Bronchial epithelial cell (primary cell): Measurements from ENCODE around the gene DPYSL4. TPM values are rescaled to one million over a fixed set of nuclear protein-coding genes. Genes with fewer than 3 reads are reported as not detected.

ENCODE experiments used
- DNase-seq: peaks from one replicate; pipeline ENCODE4 v3.0.0-alpha.2; 2010; ENCODE audit warnings: low read depth
- FAIRE-seq: peaks from 2 replicates; lab custom pipeline; 2011; peaks lifted over from hg19 to GRCh38; lab: Jason Lieb, UNC
- H3K27me3 ChIP-seq: 2 replicates; pipeline ENCODE4 v1.5.1; 2011; ENCODE audit warnings: low read length; ENCODE audit not compliant: control insufficient read depth, insufficient read depth
- H3K36me3 ChIP-seq: 2 replicates; pipeline ENCODE4 v1.5.1; 2011; ENCODE audit warnings: low read length; ENCODE audit not compliant: control insufficient read depth, insufficient read depth
- H3K4me3 ChIP-seq: 2 replicates; pipeline ENCODE4 v1.5.1; 2011; ENCODE audit warnings: mild to moderate bottlenecking, low read depth, low read length, control low read depth
- total RNA-seq: library from RNA; depleted of rRNA; stranded (reverse); fragments of >200 nt; gene quantifications from 2 replicates; pipeline ENCODE4 v1.2.1, GENCODE V29; 2014
- TF ChIP-seq, protein P1 (sequence below): IDR thresholded peaks from 2 replicates; pipeline ENCODE4 v1.5.1; 2011; ENCODE audit warnings: mild to moderate bottlenecking, moderate library complexity, low read length, control low read depth, inconsistent platforms; ENCODE audit not compliant: insufficient read depth, severe bottlenecking

The DPYSL4 gene
- total RNA-seq, 1 donor from 2014 or later = 0.26 TPM

DNA sequence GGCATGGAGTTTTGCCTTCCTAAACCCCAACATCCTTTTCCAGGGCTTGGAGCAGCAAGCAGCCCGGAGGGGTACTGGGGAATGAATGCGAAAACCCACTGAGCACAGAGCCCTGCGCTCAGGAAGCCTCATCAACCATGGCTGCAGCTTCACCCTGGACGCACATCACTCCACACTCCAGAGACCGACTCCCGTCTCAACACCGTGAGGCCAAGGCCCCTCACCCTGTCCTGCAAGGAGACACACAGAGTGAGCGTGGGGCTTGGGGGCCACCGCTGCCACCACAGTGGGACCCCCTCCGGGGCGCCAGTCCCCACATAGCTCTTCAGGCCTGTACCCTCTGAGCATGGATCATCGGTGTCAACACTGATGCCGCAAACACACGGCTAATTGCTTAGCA lies 41.9 kb downstream of the DPYSL4 start:
- FAIRE-seq (no peak), DNase-seq (no peak)
- Histone ChIP-seq H3K36me3 (no peaks in the 10 kb centered on the region), H3K4me3 (no peak overlapping the region), H3K27me3 (no peaks in the 10 kb centered on the region)
- TF ChIP-seq, protein P1, sequence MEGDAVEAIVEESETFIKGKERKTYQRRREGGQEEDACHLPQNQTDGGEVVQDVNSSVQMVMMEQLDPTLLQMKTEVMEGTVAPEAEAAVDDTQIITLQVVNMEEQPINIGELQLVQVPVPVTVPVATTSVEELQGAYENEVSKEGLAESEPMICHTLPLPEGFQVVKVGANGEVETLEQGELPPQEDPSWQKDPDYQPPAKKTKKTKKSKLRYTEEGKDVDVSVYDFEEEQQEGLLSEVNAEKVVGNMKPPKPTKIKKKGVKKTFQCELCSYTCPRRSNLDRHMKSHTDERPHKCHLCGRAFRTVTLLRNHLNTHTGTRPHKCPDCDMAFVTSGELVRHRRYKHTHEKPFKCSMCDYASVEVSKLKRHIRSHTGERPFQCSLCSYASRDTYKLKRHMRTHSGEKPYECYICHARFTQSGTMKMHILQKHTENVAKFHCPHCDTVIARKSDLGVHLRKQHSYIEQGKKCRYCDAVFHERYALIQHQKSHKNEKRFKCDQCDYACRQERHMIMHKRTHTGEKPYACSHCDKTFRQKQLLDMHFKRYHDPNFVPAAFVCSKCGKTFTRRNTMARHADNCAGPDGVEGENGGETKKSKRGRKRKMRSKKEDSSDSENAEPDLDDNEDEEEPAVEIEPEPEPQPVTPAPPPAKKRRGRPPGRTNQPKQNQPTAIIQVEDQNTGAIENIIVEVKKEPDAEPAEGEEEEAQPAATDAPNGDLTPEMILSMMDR = no peak

DNA sequence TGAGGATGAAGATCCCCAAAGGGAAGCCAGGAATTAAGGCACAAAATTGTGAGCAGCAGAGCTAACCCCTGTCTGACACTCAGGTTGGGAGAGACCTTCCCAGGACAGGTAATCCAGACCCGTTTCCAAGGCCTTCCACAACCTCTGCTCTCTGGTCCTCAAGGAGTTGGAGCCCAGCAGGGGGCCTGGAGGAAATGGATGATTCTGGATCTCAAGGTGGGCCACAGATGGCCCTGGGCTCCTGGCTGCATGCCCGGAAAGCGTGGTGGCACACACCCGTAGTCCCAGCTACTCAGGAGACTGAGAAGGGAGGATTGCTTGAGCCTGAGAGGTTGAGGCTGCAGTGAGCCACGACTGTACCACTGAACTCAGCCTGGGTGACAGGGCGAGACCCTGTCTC lies 42.3 kb downstream of the DPYSL4 start:
- H3K27me3 ChIP-seq = no peaks in the 10 kb centered on the region

DNA sequence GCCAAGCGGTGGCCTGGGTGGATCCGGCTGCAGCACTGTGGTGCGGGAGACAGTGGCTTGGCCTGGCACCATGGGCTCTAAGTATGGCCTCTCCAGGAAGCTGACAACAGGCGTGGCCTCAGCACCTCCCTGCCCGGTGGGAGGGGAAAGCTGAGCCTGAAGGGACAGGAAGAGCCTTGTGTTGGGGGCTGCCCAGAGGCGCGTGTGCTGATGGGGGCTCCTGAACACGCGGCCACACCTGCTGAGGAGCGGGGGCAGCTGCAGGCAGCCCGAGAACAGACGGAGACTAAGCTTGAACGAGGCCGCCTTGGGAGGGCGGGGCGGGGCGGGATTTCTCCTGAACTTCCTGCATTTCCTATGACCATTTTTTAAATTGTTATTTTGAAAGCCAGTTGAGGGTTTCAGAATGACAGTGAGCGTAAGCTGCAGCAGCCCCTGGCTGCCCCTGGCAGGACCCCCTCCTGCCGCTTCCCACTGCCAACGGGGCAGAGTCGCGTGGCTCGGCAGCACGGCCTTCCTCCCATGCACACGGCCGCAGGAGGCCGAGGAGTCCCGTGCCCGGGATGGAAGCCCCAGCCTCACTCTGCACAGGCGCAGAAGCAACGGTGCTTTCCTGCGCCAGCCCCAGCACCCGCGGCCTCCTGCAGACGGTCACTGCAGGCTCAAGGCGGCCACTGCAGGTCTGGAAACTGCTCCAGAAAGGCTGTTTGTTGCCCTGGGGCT lies 43.2 kb downstream of the DPYSL4 start:
- no peak for FAIRE-seq

More for the DNA sequence above, 42.3 kb downstream of the DPYSL4 start:
- Histone ChIP-seq H3K36me3 (no peaks in the 10 kb centered on the region), H3K4me3 (no peak overlapping the region)
- TF ChIP-seq, protein P1 = no peak
- DNase-seq (no peak), FAIRE-seq (no peak)

DNA sequence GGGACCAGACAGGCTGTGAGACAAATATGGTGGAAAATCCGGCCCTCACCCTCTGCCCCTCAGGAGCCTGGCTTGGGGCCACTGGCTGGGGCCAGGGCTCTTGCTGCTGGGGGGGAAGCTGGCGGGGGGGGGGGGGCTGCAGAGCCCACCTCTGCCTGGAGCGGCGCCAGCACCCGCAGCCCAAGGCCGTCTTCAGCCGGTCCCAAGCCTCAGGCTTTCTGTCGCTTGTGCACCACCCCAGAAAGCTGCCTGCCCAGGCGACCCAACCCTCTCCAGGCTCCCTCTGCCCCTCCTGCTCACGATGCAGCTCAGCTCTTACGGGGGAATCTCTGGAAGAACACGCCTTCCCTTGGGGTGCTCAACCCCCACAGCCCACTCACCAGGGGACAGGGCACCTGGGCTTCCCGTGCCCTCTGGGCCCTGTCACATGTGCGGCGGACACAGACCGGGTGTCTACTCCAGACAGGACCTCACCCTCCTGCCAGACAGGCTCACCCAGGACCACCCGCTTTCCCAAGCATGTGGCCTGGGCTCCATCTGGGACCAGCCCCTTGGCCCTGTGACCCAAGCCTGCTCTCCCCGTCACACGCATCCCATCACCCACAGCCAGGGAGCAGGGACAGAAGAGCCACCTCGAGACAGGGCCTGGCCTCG lies 43.9 kb downstream of the DPYSL4 start:
- H3K27me3 ChIP-seq = no peaks in the 10 kb centered on the region
- FAIRE-seq (no peak), DNase-seq (no peak)
- H3K4me3 ChIP-seq = no peak overlapping the region
- no peaks in the 10 kb centered on the region for H3K36me3 ChIP-seq
- TF ChIP-seq, protein P1 = no peak

More for the DNA sequence above, 43.2 kb downstream of the DPYSL4 start:
- DNase-seq = no peak
- no peaks in the 10 kb centered on the region for H3K27me3 ChIP-seq
- TF ChIP-seq, protein P1 = no peak
- no peaks in the 10 kb centered on the region for H3K36me3 ChIP-seq
- H3K4me3 ChIP-seq = no peak overlapping the region

DNA sequence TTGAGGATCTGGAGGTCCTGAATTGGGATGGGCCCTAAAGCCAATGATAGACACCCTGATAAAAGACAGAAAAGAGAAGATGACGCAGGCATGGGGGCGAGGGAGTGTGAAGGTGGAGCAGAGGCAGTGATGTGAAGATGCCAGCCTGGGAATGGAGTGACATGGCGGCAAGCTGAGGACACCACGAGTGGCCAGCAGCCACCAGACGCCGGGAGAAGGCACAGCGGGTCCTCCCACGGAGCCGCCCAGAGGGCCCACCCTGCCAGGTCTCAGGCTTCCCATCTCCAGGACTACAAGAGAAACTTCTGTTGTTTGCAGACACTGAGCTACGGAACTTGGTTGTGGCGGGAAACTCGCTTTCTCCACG lies 44.9 kb downstream of the DPYSL4 start:
- H3K36me3 ChIP-seq = no peaks in the 10 kb centered on the region
- FAIRE-seq = no peak
- no peak for DNase-seq
- no peak overlapping the region for H3K4me3 ChIP-seq
- no peaks in the 10 kb centered on the region for H3K27me3 ChIP-seq
- TF ChIP-seq, protein P1 = no peak
